Activated naive CD8-positive, alpha-beta T cell treated with anti-CD3 and anti-CD28 coated beads, Interleukin-2, amount 10 ng/mL, durations not matched to agents 7 days and 5 days (primary cell): Measurements from ENCODE around the gene CACNA1G. TPM values are rescaled to one million over a fixed set of nuclear protein-coding genes. Genes with fewer than 3 reads are reported as not detected.

Source experiments
- ATAC-seq: fragments of 150-1000 bp; cut with Tn5 transposase; one replicate; pipeline ENCODE4 v1.10.0; 2021; ENCODE audit warnings: low read depth, moderate library complexity
- POLR2A ChIA-PET: fragments of 350-600 bp; sonication (Branson Sonifier 250); formaldehyde crosslinking; loops from one replicate; lab custom pipeline; 2021; ENCODE audit warnings: antibody characterized with exemption; lab: Charles Lee
- DNase-seq: peaks from one replicate; pipeline ENCODE4 v3.0.0; 2021
- H3K27ac Mint-ChIP-seq: one replicate; pipeline ENCODE4 v1.8.0; 2022; ENCODE audit warnings: mild to moderate bottlenecking, mixed read lengths
- H3K27me3 Mint-ChIP-seq: one replicate; pipeline ENCODE4 v1.8.0; 2022; ENCODE audit warnings: mild to moderate bottlenecking, moderate library complexity, mixed read lengths
- H3K36me3 Mint-ChIP-seq: one replicate; pipeline ENCODE4 v1.8.0; 2021; ENCODE audit warnings: mild to moderate bottlenecking, mixed read lengths
- H3K4me1 Mint-ChIP-seq: one replicate; pipeline ENCODE4 v1.8.0; 2021; ENCODE audit warnings: mixed read lengths
- H3K4me3 Mint-ChIP-seq: one replicate; pipeline ENCODE4 v1.8.0; 2022; ENCODE audit warnings: mild to moderate bottlenecking, moderate library complexity, mixed read lengths
- H3K9me3 Mint-ChIP-seq: one replicate; pipeline ENCODE4 v1.8.0; 2021; ENCODE audit warnings: mixed read lengths
- total RNA-seq, 2 experiments: library from RNA; stranded (reverse); gene quantifications; one replicate each; pipeline ENCODE4 v1.2.3, GENCODE V29; 2021

CACNA1G gene
- total RNA-seq, 2 experiments from 2014 or later: 0.11 TPM; not detected in 1

DNA sequence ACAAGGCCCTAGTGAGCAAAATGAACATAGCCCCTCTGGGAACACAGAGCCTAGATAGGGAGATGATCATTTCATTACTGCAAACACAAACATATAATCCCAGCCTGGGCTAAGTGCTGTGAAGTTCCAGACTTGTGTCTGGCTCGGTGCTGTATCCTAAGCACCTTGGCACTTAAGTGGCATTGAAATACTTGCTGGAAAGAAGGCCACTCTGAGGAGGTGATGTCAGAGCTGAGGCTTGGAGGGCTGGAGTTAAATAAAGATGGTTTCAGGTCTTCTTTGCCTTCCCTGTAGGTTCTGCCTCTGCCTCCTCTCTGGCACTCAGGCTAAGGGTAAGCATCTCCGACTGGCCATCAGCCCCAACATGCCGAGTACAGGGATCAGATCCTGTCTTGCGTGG lies 2.4 kb upstream of the CACNA1G start:
- no peak overlapping the region for H3K27ac Mint-ChIP-seq
- no peak overlapping the region for H3K4me3 Mint-ChIP-seq
- no peak for DNase-seq
- H3K4me1 Mint-ChIP-seq: peaks cover 11% of the 10 kb centered on the region
- H3K36me3 Mint-ChIP-seq: no peaks in the 10 kb centered on the region
- no peaks in the 10 kb centered on the region for H3K9me3 Mint-ChIP-seq
- POLR2A ChIA-PET: no interaction called here
- no peak for ATAC-seq
- peaks cover 42% of the 10 kb centered on the region for H3K27me3 Mint-ChIP-seq

DNA sequence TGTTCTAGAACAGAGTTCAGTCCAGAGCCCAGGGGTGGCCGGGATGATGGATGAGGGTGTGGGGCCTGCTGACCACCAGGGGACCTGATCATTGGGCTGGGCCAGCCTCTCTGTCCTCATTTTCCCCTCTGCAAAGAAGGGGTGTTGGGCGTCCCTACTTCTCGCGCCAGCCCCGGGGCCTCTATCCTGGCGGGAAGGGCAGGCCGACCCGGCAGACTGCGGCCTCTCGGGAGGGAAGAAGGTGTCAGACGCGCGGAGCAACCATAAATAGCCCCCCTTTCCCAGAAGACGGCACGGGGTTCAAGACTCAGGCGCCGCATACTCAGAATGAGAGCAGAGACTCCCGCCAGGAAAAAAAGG lies 2.0 kb upstream of the CACNA1G start:
- POLR2A ChIA-PET: no interaction called here
- ATAC-seq (no peak), DNase-seq (no peak)
- Mint-ChIP-seq H3K4me3 (peak overlapping the region; percentile 8), H3K27me3 (peaks cover 47% of the 10 kb centered on the region), H3K27ac (no peak overlapping the region), H3K36me3 (no peaks in the 10 kb centered on the region), H3K9me3 (no peaks in the 10 kb centered on the region), H3K4me1 (peaks cover 11% of the 10 kb centered on the region)

- POLR2A ChIA-PET: interaction anchor here (2.0 kb wide), 1 partner anchor 17 kb away, joined by 10 read pairs; no protein-coding TSS in a partner anchor
- peak overlapping the region; percentile 16 for H3K4me3 Mint-ChIP-seq
- H3K27me3 Mint-ChIP-seq: peaks cover 52% of the 10 kb centered on the region
- DNase-seq (no peak), ATAC-seq (no peak)
- H3K27ac Mint-ChIP-seq: no peak overlapping the region
- H3K4me1 Mint-ChIP-seq: peaks cover 11% of the 10 kb centered on the region
- no peaks in the 10 kb centered on the region for H3K36me3 Mint-ChIP-seq
- no peaks in the 10 kb centered on the region for H3K9me3 Mint-ChIP-seq
Observed at GRCh38 chr17:50558941-50559614, 1.4 kb upstream of the CACNA1G start.

- Mint-ChIP-seq H3K9me3 (no peaks in the 10 kb centered on the region), H3K4me3 (peak overlapping the region; percentile 80), H3K36me3 (no peaks in the 10 kb centered on the region), H3K4me1 (peaks cover 11% of the 10 kb centered on the region), H3K27me3 (peaks cover 58% of the 10 kb centered on the region), H3K27ac (no peak overlapping the region)
- POLR2A ChIA-PET: interaction anchor here (0.9 to 2.0 kb wide), 2 partner anchors 16 to 18 kb away, joined by 3 to 10 read pairs; no protein-coding TSS in a partner anchor
- DNase-seq (no peak), ATAC-seq (peak; percentile 23)
Observed at GRCh38 chr17:50559674-50560184, 786 bp upstream of the CACNA1G start.

DNA sequence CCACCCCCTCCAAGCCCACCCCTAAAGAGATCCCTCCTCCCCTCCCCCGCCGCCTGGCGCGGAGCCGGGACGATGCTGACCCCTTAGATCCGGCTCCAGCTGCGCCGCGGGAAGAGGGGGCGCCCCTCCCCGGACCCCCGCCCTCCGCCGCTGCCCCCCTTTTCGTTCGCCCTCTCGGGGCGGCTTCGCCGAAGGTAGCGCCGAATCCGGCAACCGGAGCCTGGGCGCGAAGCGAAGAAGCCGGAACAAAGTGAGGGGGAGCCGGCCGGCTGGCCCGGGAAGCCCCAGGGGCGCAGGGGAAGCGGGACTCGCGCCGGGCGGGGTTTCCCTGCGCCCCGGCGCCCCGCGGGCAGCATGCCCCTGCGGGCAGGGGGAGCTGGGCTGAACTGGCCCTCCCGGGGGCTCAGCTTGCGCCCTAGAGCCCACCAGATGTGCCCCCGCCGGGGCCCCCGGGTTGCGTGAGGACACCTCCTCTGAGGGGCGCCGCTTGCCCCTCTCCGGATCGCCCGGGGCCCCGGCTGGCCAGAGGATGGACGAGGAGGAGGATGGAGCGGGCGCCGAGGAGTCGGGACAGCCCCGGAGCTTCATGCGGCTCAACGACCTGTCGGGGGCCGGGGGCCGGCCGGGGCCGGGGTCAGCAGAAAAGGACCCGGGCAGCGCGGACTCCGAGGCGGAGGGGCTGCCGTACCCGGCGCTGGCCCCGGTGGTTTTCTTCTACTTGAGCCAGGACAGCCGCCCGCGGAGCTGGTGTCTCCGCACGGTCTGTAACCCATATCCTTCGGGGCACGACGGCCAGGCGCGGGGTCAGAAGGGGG lies 623 bp downstream of the CACNA1G start:
- ATAC-seq: no peak
- Mint-ChIP-seq H3K9me3 (no peaks in the 10 kb centered on the region), H3K27ac (no peak overlapping the region), H3K4me1 (peaks cover 14% of the 10 kb centered on the region), H3K27me3 (peaks cover 71% of the 10 kb centered on the region), H3K4me3 (no peak overlapping the region), H3K36me3 (no peaks in the 10 kb centered on the region)
- POLR2A ChIA-PET: interaction anchor here (2.0 kb wide), 1 partner anchor 19 kb away, joined by 10 read pairs; no protein-coding TSS in a partner anchor
- peak; percentile 50 for DNase-seq

GRCh38 chr17:50561746-50562141 lies 1.2 kb downstream of the CACNA1G start:
- DNase-seq: no peak
- H3K36me3 Mint-ChIP-seq: no peaks in the 10 kb centered on the region
- no peak overlapping the region for H3K27ac Mint-ChIP-seq
- H3K9me3 Mint-ChIP-seq: no peaks in the 10 kb centered on the region
- H3K4me1 Mint-ChIP-seq: peaks cover 14% of the 10 kb centered on the region
- POLR2A ChIA-PET: no interaction called here
- no peak overlapping the region for H3K4me3 Mint-ChIP-seq
- ATAC-seq: no peak
- H3K27me3 Mint-ChIP-seq: peaks cover 75% of the 10 kb centered on the region

DNA sequence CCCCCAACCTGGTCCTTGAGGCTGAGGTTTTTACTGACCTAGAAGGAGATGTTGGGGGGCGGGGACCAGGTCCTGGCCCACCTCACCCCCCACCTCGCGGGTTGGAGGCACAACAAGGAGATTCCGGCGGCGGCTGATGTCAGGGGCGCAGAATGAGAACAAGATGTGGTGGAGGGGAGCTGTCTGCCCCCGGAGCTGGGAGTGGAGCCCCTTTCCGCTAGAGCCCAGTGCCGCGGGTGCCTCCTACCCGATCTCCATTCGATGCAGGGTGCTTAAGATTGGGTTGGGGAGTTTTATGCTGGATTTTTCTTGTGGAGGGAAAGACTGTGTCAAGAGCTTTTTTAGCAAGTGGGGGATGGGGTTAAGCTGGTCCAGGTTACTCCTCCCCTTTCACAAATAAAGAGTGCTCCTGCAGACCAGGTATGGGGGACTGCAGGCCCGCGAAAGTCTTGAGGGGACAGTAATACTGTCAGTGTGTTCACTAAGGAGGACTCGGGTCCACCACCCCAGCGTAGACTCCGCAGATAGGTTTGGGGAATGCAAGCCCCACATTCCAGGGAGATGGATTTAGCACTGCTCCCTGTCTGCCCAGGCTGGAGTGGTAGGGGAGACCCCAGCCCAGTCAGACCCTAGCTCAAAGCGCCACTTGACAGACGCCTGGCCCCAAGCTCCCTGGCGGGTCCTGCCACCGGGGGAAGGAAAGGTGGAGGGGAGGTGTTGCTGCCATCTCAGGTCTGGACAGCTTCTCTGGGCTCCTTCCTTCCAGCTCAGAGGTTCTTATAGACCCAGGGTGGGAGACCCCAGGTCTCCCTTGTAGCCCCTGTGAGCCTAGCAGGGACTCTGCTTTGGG lies 2.0 kb downstream of the CACNA1G start:
- Mint-ChIP-seq H3K27ac (no peak overlapping the region), H3K4me3 (peak overlapping the region; percentile 49)

GRCh38 chr17:50563092-50563511 lies 2.6 kb downstream of the CACNA1G start:
- no peak overlapping the region for H3K4me3 Mint-ChIP-seq
- no peaks in the 10 kb centered on the region for H3K9me3 Mint-ChIP-seq
- H3K27ac Mint-ChIP-seq: no peak overlapping the region
- H3K4me1 Mint-ChIP-seq: peaks cover 15% of the 10 kb centered on the region
- DNase-seq (no peak), ATAC-seq (no peak)
- H3K36me3 Mint-ChIP-seq: no peaks in the 10 kb centered on the region
- peaks cover 72% of the 10 kb centered on the region for H3K27me3 Mint-ChIP-seq
- POLR2A ChIA-PET: interaction anchor here (0.5 to 1.2 kb wide), 2 partner anchors 11 to 150 kb away, joined by 3 to 5 read pairs; no protein-coding TSS in a partner anchor

More for the DNA sequence above, 2.0 kb downstream of the CACNA1G start:
- H3K36me3 Mint-ChIP-seq: no peaks in the 10 kb centered on the region
- POLR2A ChIA-PET: interaction anchor here (1.2 kb wide), 1 partner anchor 11 kb away, joined by 3 read pairs; no protein-coding TSS in a partner anchor
- no peaks in the 10 kb centered on the region for H3K9me3 Mint-ChIP-seq
- ATAC-seq (no peak), DNase-seq (peak; percentile 49)
- H3K4me1 Mint-ChIP-seq: peaks cover 14% of the 10 kb centered on the region
- H3K27me3 Mint-ChIP-seq: peaks cover 75% of the 10 kb centered on the region

DNA sequence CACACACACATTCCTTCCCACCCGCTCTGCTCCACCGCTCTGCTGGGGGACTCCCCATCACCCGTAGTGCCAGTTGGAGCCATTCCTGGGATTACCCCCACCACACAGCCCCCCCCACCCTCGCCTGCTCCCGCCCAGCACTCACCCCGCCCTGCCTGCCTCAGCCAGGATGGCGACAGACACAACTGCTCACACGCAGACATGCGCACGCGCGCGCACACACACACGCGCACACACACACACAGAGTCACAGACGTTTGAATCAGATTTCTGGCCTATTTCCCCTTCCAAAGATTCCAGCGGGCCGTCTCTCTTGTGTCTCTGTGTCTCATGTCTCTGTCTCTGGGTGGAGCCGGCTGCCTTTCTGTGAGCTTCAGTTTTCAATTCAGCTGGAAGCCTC lies 4.4 kb downstream of the CACNA1G start:
- Mint-ChIP-seq H3K27me3 (peaks cover 54% of the 10 kb centered on the region), H3K9me3 (no peaks in the 10 kb centered on the region), H3K36me3 (no peaks in the 10 kb centered on the region), H3K4me1 (peaks cover 12% of the 10 kb centered on the region), H3K4me3 (no peak overlapping the region), H3K27ac (no peak overlapping the region)
- no peak for DNase-seq
- ATAC-seq: no peak
- POLR2A ChIA-PET: no interaction called here

DNA sequence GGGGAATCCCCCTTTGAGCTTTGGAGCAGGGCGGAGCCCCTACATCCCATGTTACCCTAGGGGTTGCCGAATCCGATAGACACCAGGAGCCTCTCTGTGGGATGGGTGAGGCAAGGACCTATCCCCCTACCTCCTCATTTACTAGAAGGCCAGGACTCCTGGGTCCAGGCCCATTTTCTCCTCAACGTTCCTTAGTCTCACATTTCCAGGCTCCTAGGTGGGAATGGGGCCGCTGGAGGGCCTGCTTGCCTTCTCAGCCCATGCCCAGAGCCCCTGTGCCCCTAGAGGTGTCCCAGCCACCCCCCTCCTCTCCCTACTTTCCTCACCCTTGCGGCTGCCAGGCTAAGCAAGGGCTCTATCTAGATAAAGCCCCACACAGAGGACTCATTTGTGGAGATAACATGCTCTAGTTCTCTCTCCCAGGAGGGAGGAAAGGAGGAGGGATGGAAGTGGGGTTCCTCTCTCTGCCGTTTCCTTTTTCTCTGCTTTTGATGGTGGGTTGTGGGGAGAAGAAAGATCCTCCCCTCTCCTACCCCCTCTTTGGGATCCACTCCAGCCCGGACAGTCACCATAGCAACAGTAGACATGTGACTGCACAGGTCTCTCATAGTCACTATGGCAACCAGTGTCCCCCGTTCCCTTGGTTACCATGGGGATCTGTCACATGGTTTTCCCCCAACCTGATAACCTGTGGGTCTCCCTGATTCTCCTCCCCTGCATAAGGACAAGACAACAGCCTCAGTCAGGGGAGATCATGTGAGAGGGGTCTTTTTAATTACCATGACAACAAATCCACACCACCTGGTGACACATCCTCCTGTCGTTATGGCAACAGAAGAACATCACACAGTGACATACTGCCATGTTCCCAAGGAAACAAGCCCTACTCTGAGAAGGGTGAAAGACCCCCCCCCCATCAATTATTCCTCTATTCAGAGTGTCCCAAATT lies 5.2 kb downstream of the CACNA1G start:
- no peak overlapping the region for H3K4me3 Mint-ChIP-seq
- peaks cover 9% of the 10 kb centered on the region for H3K4me1 Mint-ChIP-seq
- no peak overlapping the region for H3K27ac Mint-ChIP-seq
- no peaks in the 10 kb centered on the region for H3K9me3 Mint-ChIP-seq
- DNase-seq (no peak), ATAC-seq (no peak)
- no peaks in the 10 kb centered on the region for H3K36me3 Mint-ChIP-seq
- peaks cover 51% of the 10 kb centered on the region for H3K27me3 Mint-ChIP-seq
- POLR2A ChIA-PET: no interaction called here

- H3K36me3 Mint-ChIP-seq: no peaks in the 10 kb centered on the region
- no peaks in the 10 kb centered on the region for H3K9me3 Mint-ChIP-seq
- DNase-seq: no peak
- H3K27ac Mint-ChIP-seq: no peak overlapping the region
- ATAC-seq: no peak
- H3K27me3 Mint-ChIP-seq: peaks cover 51% of the 10 kb centered on the region
- POLR2A ChIA-PET: no interaction called here
- no peak overlapping the region for H3K4me3 Mint-ChIP-seq
- H3K4me1 Mint-ChIP-seq: peaks cover 9% of the 10 kb centered on the region
Observed at GRCh38 chr17:50566886-50567285, 6.4 kb downstream of the CACNA1G start.

DNA sequence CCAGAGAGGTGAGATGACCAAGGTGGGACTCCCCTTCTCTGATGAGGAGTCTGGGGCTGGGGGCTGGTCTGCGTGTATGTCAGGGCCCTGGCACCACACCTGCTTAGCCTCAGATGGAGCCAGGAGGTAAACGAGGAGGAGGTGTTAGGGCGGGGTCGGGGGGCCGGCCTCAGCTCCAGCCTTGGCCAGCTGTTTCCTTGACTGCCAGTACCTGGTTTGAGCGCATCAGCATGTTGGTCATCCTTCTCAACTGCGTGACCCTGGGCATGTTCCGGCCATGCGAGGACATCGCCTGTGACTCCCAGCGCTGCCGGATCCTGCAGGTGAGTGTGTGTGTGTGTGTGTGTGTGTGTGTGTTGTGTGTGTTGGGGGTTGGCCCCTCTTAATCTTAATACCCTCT lies 8.1 kb downstream of the CACNA1G start:
- Mint-ChIP-seq H3K36me3 (no peaks in the 10 kb centered on the region), H3K9me3 (no peaks in the 10 kb centered on the region), H3K4me3 (no peak overlapping the region), H3K4me1 (peaks cover 5% of the 10 kb centered on the region), H3K27ac (no peak overlapping the region), H3K27me3 (peaks cover 34% of the 10 kb centered on the region)
- no peak for DNase-seq
- POLR2A ChIA-PET: no interaction called here
- ATAC-seq: no peak
